ENCODE measurements around the gene NRL.
"Not testable (repeated sequence)": the region's sequence is repeated elsewhere in the genome, so short reads cannot be mapped to it uniquely, and the experiment has no call there.

NRL gene

DNA sequence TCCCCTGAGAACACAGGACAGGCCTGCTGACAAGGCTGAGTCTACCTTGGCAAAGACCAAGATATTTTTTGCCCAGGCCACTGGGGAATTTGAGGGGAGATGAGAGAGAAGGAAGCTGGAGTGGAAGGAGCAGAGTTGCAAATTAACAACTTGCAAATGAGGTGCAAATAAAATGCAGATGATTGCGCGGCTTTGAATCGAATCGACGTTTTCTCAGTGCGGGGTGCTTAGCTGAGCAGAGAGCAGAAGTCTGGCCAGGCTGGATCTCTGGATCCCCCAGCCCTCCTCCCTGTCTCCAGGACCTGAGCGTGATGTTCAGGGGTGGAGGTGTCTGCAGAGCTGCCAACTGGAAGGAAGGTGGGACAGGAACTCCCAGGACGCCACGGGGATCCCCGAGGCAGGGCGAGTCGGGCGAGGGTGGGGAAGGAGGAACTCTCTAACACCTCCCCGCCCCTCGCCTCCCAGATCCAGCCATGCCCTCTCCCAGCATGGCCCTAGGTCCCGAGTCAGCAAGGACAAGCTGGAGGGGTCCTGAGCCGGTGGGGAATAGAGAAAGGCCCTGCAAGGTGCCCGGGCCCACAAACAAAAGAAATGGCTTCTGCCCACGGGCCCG lies 63.5 kb downstream of the NRL start:
- no peak for DNase-seq

GRCh38 chr14:24050753-24051152 lies 64.0 kb downstream of the NRL start:
- DNase-seq: not testable (repeated sequence)

DNA sequence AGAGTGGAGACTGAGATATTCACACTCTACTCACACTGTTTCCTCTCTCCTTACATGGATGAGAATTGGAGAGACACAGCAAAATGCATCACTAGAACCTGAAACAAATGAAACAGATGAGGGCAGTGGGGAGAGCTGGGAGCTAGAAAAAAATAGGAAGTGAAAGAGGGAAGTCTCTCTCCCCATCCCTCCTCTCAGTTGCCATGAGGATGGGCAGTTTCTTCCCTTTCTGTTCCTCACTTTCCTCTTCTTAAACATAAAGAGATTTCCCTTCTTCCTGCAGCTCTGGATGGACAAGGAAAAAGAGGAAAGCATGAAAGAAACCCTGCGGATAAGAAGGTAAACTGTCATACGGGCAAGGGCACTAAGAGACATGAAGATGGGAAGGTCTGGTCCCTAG lies 65.7 kb downstream of the NRL start:
- not testable (repeated sequence) for DNase-seq

DNA sequence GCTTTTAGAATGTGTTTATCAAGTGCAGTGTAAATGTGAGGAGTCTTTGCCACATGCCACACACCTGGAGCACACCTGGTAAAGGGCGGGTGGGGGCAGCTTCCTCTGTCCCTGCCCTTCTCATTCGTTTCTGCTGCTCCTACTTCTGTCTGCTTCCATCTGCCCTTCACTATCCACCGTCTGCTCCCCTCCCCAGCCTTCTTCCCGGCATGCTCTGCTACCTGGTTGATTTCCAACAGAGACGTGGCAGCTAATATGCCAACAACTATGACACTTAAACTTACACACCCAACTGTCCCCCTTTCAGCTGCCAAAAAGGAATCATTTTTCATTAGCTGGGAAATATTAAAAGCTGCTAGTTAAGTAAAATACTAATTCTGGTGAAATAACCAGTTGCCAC lies 72.0 kb downstream of the NRL start:
- no peak for DNase-seq

DNA sequence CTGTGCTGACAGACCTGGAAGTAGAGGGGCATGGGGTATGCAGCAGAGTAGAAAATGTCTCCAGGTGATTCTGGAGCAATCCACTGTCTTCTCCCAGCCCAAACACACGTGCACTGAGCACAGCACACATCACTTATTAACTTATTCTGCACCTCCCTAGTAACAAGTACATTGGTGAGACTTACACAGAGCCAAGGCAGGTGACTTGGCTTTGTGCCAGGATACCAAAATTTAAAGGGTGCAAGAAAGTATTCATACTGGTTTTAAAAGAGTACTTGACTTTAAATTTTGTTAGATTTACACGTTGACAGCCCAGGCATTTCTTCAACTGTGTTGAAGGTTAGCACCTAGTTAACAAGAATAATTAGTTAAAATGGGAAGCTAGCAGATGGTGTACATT lies 74.1 kb downstream of the NRL start:
- no peak for DNase-seq

- no peak for DNase-seq
Observed at GRCh38 chr14:24038686-24039085, 76.1 kb downstream of the NRL start.

DNA sequence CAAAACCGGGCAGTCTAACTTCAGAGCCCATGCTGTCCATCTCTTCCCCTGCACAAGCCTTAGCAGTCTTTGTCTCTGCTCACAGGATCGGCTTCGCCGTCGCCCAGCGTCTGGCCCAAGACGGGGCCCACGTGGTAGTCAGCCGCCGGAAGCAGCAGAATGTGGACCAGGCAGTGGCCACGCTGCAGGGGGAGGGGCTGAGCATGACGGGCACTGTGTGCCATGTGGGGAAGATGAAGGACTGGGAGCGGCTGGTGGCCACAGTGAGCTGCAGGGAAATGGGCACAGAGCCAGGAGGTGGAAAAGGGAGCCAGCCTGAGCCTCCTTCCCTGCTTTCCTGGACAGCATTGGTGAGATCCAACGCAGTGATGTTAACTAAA lies 77.1 kb downstream of the NRL start:
- DNase-seq: no peak

DNA sequence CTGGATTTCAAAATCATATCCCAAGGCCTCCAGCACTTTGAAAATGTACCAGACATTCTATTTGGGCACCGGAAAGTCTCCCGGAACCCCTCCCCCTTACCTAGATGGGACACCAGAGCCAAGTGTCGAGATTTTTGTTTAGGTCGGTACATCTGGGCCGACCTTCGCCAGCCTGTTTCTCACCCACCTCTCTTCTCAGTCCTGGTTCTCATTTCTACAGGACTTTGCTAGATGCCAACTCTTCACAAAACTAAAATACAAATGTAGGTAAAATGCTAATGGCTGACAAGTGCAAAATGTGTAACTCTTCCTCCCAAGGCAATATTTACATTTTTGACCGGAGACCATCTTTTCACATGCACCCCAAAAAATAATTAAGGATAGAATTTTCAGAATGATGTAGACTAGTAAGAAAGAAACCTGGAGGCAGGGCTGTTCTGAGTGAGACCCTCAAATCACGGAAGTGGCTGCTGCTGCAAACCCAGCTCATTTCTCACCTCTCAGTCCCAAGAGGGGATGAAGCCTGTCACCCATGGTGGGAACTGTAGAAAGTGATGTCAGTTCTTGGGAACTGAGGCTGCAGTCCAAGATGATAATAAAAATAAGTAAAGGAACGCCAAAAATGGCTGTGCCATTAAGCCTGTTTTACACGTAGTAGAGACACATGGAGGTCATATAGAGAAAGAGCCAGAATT lies 77.6 kb downstream of the NRL start:
- not testable (repeated sequence) for DNase-seq

- peak; percentile 10 for DNase-seq
Observed at GRCh38 chr14:24036169-24036962, 78.4 kb downstream of the NRL start.

DNA sequence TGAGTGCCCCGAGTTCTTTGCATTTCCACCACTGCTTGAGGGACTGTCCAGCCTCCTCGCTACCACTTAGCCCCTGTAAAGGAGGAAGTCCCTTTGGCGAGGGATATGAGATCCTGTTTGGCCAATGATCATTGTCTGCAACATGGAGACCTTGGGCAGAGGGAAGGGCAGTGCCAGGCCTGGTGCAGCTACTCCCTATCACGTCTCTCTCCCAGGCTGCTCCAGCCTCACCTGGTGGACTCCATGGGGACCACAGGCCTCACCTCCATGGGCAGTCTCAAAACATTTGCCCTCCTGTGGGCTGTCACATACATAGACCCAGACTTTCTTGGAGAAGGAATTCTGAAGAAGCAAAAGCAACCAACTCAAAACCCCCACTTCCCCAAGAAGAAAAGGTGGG lies 79.0 kb downstream of the NRL start:
- DNase-seq: not testable (repeated sequence)

DNA sequence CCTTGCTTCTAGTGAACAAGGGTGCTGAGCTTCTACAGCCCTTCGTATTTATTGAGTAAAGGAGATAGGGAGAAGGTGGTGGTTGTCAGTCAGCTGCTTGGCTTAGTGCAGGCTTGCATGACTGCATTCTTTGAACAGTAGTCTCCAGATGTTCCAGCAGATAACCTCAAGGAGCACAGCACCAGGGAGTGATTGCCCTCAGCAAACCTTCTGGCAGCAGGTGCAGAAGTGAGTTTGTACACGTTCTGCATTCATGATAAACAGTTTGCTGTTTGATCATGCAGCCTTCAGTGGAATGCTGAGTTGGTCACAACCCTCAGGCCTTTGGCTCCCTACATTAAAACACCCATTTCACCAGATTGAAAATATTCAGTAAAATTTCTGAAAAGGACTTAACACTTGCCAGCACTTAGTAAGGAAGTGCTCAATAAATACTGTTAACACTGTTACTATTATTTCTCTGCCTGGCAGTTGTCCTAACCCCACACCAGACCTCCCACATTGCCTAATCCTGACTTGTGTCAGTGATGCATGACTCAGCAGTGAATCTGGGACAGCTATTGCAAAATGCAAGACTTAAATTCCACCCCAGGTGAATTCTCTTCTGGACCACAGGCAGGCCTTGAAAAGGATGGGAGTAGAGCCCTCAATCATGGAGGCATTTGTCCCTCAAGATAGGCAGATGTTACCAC lies 81.9 kb downstream of the NRL start:
- DNase-seq: no peak

GRCh38 chr14:24031331-24031730 lies 83.4 kb downstream of the NRL start:
- DNase-seq: not testable (repeated sequence)

DNA sequence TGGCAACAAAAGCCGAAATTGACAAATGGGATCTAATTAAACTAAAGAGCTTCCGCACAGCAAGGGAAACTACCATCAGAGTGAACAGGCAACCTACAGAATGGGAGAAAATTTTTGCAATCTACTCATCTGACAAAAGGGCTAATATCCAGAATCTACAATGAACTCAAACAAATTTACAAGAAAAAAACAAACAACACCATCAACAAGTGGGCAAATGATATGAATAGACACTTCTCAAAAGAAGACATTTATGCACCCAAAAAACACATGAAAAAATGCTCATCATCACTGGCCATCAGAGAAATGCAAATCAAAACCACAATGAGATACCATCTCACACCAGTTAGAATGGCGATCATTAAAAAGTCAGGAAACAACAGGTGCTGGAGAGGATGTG lies 85.1 kb downstream of the NRL start:
- DNase-seq: not testable (repeated sequence)
